GM21390 (cell line): ENCODE data around the gene TSLP.
A peak's percentile ranks its signal among the peaks of the same experiment; 100 is the strongest.

ENCODE experiments used
- ATAC-seq: cut with Tn5 transposase; IDR thresholded peaks from one replicate; pipeline ENCODE4 v1.9.1; 2021; ENCODE audit not compliant: unreplicated experiment

The TSLP gene

GRCh38 chr5:111095982-111096381 lies 24.5 kb downstream of the TSLP start:
- no peak for ATAC-seq

GRCh38 chr5:111099058-111099778 lies 27.7 kb downstream of the TSLP start:
- ATAC-seq = no peak

- no peak for ATAC-seq
Observed at GRCh38 chr5:111106320-111106948, 34.9 kb downstream of the TSLP start.

- ATAC-seq = no peak
Observed at GRCh38 chr5:111107371-111107770, 35.9 kb downstream of the TSLP start.

GRCh38 chr5:111111956-111112355 lies 40.4 kb downstream of the TSLP start:
- ATAC-seq = no peak

- no peak for ATAC-seq
Observed at GRCh38 chr5:111113678-111114077, 42.2 kb downstream of the TSLP start.

- ATAC-seq = no peak
Observed at GRCh38 chr5:111115229-111115628, 43.7 kb downstream of the TSLP start.

- ATAC-seq = no peak
Observed at GRCh38 chr5:111116550-111116949, 45.0 kb downstream of the TSLP start.

GRCh38 chr5:111117136-111117535 lies 45.6 kb downstream of the TSLP start:
- ATAC-seq = no peak

- no peak for ATAC-seq
Observed at GRCh38 chr5:111119221-111119620, 47.7 kb downstream of the TSLP start.

- ATAC-seq = peak; percentile 44
Observed at GRCh38 chr5:111119856-111120255, 48.3 kb downstream of the TSLP start.

- ATAC-seq = no peak
Observed at GRCh38 chr5:111120911-111121310, 49.4 kb downstream of the TSLP start.

GRCh38 chr5:111121926-111122325 lies 50.4 kb downstream of the TSLP start:
- ATAC-seq = no peak

- no peak for ATAC-seq
Observed at GRCh38 chr5:111122398-111122797, 50.9 kb downstream of the TSLP start.

GRCh38 chr5:111124793-111125192 lies 53.3 kb downstream of the TSLP start:
- ATAC-seq = no peak

- ATAC-seq = no peak
Observed at GRCh38 chr5:111126896-111127295, 55.4 kb downstream of the TSLP start.
